Tibial nerve (tissue), 4 donors: Measurements from ENCODE around the gene SEC23IP.

Source experiments
- EP300 ChIP-seq, 2 donors: sonication (generic); formaldehyde crosslinking; IDR thresholded peaks; one replicate each; pipeline ENCODE4 v1.6.1; 2017; ENCODE audit warnings: antibody characterized with exemption in 2 of 2, mild to moderate bottlenecking in 1 of 2
- POLR2A ChIP-seq, 2 donors: fragments of 450-650 bp; IDR thresholded peaks; one replicate each; pipeline ENCODE4 v1.6.1; 2017; ENCODE audit warnings: antibody characterized with exemption in 2 of 2, mild to moderate bottlenecking in 2 of 2, moderate library complexity in 2 of 2
- TF ChIP-seq, protein P1 (sequence below), 5 experiments: fragments of 200-600 bp in 3 of 5; fragments of 450-650 bp in 2 of 5; sonication (generic) in 3 of 5; IDR thresholded peaks; one replicate each; pipeline ENCODE4 v1.5.1; 2016 to 2019; ENCODE audit warnings: antibody characterized with exemption in 5 of 5, mild to moderate bottlenecking in 3 of 5, moderate library complexity in 2 of 5

DNA sequence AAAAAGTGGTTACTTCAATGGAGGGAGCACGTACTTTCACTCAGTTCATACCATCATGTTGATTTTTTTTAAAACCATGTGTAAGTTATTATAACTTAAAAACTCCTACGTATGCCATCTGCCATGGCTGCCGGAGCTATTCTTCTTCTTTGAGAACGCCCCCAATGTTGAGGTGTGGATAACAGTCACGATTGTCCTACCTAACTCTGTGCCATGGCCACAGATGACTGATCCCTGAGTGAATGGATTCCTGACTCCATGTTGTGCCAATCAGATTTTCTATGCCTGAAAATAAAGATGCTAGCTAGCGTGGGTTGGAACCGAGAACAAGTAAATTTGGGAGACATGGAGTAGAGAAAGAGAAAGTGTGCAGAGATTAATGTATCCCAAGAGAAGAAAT is 25.2 kb upstream of the SEC23IP start:
- no peak for TF ChIP-seq POLR2A (IDR thresholded peaks at IDR 0.05)
- TF ChIP-seq, protein P1, sequence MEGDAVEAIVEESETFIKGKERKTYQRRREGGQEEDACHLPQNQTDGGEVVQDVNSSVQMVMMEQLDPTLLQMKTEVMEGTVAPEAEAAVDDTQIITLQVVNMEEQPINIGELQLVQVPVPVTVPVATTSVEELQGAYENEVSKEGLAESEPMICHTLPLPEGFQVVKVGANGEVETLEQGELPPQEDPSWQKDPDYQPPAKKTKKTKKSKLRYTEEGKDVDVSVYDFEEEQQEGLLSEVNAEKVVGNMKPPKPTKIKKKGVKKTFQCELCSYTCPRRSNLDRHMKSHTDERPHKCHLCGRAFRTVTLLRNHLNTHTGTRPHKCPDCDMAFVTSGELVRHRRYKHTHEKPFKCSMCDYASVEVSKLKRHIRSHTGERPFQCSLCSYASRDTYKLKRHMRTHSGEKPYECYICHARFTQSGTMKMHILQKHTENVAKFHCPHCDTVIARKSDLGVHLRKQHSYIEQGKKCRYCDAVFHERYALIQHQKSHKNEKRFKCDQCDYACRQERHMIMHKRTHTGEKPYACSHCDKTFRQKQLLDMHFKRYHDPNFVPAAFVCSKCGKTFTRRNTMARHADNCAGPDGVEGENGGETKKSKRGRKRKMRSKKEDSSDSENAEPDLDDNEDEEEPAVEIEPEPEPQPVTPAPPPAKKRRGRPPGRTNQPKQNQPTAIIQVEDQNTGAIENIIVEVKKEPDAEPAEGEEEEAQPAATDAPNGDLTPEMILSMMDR (IDR thresholded peaks at IDR 0.05), result no peak
- no peak for TF ChIP-seq EP300 (IDR thresholded peaks at IDR 0.05)
